ENCODE results near the gene DNAJB5.

The DNAJB5 gene

DNA sequence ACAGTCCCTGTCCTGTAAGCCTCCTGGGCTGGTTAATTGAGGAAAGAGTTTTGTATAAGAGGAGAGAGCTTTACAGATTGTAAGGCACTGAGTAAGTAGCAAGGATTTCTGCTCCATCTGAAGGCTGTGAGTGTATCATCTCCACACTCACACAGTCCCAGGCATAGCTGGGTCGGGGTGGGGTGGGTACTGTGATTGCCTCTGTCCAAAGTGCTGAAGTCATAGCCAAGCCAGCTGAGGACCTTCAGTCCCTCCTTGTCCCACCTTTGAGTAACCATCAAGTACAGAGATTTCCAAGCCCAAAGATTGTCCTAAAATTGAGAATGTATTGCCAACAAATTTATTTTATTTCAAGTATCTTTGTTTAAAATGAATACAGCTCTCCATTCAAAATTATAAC lies 5.5 kb upstream of the DNAJB5 start:
- DNase-seq (ENCODE audit: low spot score), result peak; percentile 68
- TF ChIP-seq, protein P1, sequence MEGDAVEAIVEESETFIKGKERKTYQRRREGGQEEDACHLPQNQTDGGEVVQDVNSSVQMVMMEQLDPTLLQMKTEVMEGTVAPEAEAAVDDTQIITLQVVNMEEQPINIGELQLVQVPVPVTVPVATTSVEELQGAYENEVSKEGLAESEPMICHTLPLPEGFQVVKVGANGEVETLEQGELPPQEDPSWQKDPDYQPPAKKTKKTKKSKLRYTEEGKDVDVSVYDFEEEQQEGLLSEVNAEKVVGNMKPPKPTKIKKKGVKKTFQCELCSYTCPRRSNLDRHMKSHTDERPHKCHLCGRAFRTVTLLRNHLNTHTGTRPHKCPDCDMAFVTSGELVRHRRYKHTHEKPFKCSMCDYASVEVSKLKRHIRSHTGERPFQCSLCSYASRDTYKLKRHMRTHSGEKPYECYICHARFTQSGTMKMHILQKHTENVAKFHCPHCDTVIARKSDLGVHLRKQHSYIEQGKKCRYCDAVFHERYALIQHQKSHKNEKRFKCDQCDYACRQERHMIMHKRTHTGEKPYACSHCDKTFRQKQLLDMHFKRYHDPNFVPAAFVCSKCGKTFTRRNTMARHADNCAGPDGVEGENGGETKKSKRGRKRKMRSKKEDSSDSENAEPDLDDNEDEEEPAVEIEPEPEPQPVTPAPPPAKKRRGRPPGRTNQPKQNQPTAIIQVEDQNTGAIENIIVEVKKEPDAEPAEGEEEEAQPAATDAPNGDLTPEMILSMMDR (IDR thresholded peaks at IDR 0.05), result no peak
- Histone ChIP-seq H3K27ac (no peak overlapping the region), H3K4me3 (no peak overlapping the region)

DNA sequence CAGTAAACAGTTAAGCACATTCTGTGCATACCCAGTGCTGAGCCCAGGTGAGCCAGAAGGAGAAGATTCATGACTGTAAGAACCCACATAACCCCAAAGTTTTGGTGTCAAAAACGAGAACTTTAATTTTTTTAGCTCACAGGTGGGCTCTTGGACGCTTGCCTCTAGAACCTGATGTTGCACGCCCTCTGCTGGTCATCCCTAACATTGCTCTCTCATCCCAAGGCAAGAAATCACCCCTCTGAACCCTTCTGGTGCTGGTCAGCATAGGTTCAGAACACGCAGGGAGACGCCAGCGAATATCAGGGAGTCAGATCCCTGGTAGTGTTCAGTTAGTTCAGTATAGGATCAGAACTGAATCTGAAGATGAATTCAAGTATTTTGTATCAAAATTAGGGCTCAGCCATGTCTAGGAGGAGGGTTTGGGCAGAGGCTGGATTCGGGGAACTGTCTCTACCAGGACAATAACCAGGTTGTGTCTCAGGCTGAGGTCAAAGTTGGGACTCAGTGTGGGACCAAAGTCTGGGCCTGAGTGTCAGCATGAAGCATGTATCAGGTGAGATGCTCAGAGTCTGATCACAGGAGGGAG lies 4.1 kb upstream of the DNAJB5 start:
- TF ChIP-seq, protein P1 (IDR thresholded peaks at IDR 0.05), result peak; percentile 57
- H3K27ac ChIP-seq, result no peak overlapping the region
- peak; percentile 70 for DNase-seq (ENCODE audit: low spot score)
- no peak overlapping the region for H3K4me3 ChIP-seq

DNA sequence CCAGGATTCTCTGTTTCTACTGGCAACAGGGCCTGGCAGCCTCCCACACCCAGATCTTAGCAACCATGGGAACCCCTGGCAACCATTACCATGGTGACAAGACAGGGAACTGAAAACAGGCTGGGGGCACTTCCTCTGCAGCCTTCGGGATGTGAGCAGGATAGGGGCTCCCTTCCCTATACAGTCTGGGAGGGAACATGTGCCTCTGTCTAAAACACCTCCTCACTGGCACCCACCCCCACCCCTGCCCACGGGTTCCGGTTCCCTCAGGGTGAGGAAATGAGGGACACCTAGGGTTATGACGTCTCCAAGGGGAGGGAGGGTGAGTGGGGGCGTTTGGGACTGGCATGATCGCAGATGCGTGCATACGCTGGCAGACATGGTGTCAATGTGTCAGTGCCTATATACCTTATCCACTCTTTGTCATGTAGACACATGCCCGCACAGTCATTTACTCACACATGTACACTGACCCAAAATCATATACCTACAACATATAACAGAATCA lies 3.0 kb upstream of the DNAJB5 start:
- H3K4me3 ChIP-seq, result no peak overlapping the region
- TF ChIP-seq, protein P1 (IDR thresholded peaks at IDR 0.05), result no peak
- no peak overlapping the region for H3K27ac ChIP-seq
- DNase-seq (ENCODE audit: low spot score), result peak; percentile 77

DNA sequence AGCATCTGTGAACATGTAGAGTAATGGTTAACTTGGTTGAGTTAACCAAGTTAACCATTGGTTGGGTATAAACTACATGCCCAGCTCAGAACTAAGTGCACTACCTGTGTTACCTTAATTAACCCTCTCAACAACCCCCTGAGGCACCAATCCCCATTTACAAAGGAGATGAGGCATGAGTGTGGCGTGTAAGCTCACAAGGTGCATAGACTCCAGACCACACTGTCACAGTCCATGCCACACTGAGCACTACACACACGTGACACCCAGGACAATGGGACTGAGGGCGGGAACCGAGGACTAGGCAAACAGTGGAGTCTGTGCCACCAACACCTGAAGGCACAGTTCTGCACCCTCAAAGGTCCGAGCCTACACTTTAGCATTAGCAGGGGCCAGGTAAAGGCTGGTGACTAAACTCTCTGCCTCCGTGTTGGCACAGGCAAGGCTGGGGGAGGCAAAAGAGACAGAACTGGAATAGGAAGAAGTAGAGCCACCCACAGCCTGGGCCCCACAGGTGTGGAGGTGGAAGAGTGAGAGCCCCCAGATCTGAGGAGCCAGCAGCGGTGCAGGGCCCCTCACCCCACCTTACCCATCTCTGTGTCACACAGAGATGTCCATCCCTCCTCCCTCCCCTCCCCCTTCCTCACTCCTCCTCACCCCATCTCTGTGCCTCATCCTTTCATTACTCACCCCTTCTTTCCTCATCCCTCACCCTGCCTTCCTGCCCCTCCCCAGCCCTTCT lies 2.2 kb upstream of the DNAJB5 start:
- DNase-seq (ENCODE audit: low spot score), result peak; percentile 71
- no peak overlapping the region for H3K27ac ChIP-seq
- no peak overlapping the region for H3K4me3 ChIP-seq
- TF ChIP-seq, protein P1 (IDR thresholded peaks at IDR 0.05), result no peak

DNA sequence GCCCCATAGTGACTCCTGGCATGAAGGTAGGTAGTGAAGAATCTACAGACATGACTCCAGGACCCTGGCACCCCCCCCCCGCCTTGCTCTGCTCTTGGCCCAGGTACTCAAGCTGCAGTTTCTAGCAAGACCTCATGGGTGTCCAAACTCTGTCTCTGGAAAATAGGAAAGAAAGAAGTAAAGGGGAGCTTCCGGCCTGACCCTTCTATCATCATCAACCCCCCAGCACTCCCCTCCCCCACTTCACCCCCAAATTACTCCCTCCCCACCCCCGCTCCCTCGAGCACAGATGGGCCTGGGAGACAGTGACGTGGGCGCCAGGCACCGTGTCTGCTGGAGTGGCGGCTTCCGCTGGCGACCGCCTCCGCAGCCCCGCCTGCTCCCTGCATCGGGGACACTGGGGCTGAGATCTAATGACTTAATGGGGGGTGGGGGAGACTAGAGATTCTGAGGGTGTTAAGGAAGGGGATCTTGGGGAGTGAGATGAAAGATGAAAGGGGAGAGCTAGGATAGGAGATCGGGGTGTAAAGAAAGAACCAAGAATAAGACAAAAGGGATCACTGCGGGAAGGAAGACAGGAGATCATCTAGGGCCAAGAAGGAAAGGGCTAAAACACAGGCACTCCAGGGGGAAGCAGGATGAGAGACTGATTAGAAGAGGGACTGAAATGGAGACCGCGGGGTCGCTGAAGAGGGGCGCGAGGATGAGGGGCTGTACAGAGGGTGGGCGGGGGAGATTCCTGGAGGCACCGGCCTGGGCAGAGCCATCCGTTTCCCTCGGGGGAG lies 1.1 kb upstream of the DNAJB5 start:
- Histone ChIP-seq H3K27ac (peak overlapping the region; percentile 79 to 85), H3K4me3 (peak overlapping the region; percentile 97)
- TF ChIP-seq, protein P1 (IDR thresholded peaks at IDR 0.05), result no peak
- DNase-seq (ENCODE audit: low spot score), result peak; percentile 76

DNA sequence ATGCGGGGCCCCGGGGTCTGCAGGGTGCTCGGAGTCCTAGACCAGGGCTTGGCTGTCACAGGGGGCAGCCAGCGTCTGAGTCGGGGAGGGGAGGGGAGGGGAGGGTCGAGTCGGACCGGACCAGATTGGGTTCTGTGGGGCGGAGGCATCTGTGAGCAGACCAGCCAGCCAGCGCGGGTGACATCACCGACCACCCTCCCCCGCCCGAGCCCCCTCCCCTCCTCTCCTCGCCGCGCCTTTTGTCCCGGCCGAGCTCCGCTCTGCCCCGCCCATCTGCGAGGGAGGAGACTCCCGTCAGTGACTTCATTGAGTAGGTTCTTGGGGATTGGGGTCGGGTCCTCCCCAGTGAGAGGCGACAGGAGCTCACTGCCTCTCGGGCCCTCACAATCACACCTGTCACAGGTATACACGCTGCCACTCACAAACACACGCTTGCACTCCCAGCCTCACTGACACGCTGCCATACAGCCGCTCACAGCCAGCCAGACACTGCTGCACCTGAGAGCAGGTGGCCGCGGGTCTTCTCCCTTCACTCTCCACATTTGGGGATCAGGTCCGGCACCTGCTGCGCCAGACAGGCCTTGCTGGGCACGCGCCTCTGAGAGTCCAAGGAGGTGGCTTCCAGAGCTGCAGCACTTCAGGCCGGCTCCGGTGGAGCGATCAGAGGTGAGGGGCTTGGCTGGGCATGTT lies 546 bp downstream of the DNAJB5 start:
- Histone ChIP-seq H3K4me3 (peak overlapping the region; percentile 97), H3K27ac (peak overlapping the region; percentile 97 to 99)
- TF ChIP-seq, protein P1 (IDR thresholded peaks at IDR 0.05), result no peak
- DNase-seq (ENCODE audit: low spot score), result peak; percentile 88
